HUES48 (cell line): ENCODE measurements around the gene GRK6.

ENCODE experiments used
- H3K27ac ChIP-seq: one replicate; pipeline ENCODE4 v1.7.0; 2013; ENCODE audit warnings: low read depth, low read length, inconsistent platforms
- H3K27me3 ChIP-seq: 2 replicates; pipeline ENCODE4 v1.6.1; 2013; ENCODE audit warnings: mild to moderate bottlenecking, low read length; ENCODE audit not compliant: control insufficient read depth, insufficient read depth
- H3K36me3 ChIP-seq: 2 replicates; pipeline ENCODE4 v1.6.1; 2013; ENCODE audit warnings: low read length; ENCODE audit not compliant: control insufficient read depth, insufficient read depth
- H3K4me1 ChIP-seq: 2 replicates; pipeline ENCODE4 v1.6.1; 2013; ENCODE audit warnings: mild to moderate bottlenecking, low read length; ENCODE audit not compliant: control insufficient read depth, insufficient read depth
- H3K4me3 ChIP-seq: 2 replicates; pipeline ENCODE4 v1.5.1; 2013; ENCODE audit warnings: mild to moderate bottlenecking, low read depth, low read length
- H3K9ac ChIP-seq: 2 replicates; pipeline ENCODE4 v1.6.1; 2013; ENCODE audit warnings: mild to moderate bottlenecking, low read depth, low read length, moderate library complexity
- H3K9me3 ChIP-seq: 2 replicates; pipeline ENCODE4 v1.6.1; 2013; ENCODE audit warnings: low read length; ENCODE audit not compliant: control insufficient read depth, insufficient read depth

The GRK6 gene

GRCh38 chr5:177468685-177469628, 42.5 kb downstream of the GRK6 start:
- Histone ChIP-seq H3K27ac (peak overlapping the region; percentile 79), H3K4me3 (no peak overlapping the region), H3K9ac (no peak overlapping the region), H3K27me3 (no peaks in the 10 kb centered on the region), H3K9me3 (no peaks in the 10 kb centered on the region), H3K4me1 (peaks cover 30% of the 10 kb centered on the region), H3K36me3 (peaks cover 66% of the 10 kb centered on the region)

- Histone ChIP-seq H3K4me3 (no peak overlapping the region), H3K4me1 (peaks cover 38% of the 10 kb centered on the region), H3K27me3 (no peaks in the 10 kb centered on the region), H3K27ac (peak overlapping the region; percentile 79), H3K9me3 (no peaks in the 10 kb centered on the region), H3K9ac (no peak overlapping the region), H3K36me3 (peaks cover 66% of the 10 kb centered on the region)
Measured at GRCh38 chr5:177469750-177470525, 43.5 kb downstream of the GRK6 start.

GRCh38 chr5:177470759-177471536, 44.5 kb downstream of the GRK6 start:
- H3K9me3 ChIP-seq: no peaks in the 10 kb centered on the region
- no peaks in the 10 kb centered on the region for H3K27me3 ChIP-seq
- peak overlapping the region; percentile 96; the same call in 1 of the 2 replicates for H3K4me3 ChIP-seq
- H3K9ac ChIP-seq: no peak overlapping the region
- peaks cover 43% of the 10 kb centered on the region for H3K4me1 ChIP-seq
- H3K36me3 ChIP-seq: peaks cover 56% of the 10 kb centered on the region
- H3K27ac ChIP-seq: peak overlapping the region; percentile 16

GRCh38 chr5:177471610-177472356, 45.3 kb downstream of the GRK6 start:
- Histone ChIP-seq H3K4me1 (peaks cover 47% of the 10 kb centered on the region), H3K9me3 (no peaks in the 10 kb centered on the region), H3K36me3 (peaks cover 48% of the 10 kb centered on the region), H3K4me3 (peak overlapping the region; percentile 96), H3K9ac (peak overlapping the region; percentile 96), H3K27ac (peak overlapping the region; percentile 94), H3K27me3 (no peaks in the 10 kb centered on the region)

- Histone ChIP-seq H3K27ac (peak overlapping the region; percentile 94), H3K4me1 (peaks cover 48% of the 10 kb centered on the region), H3K36me3 (peaks cover 38% of the 10 kb centered on the region), H3K27me3 (no peaks in the 10 kb centered on the region), H3K9ac (peak overlapping the region; percentile 96), H3K4me3 (peak overlapping the region; percentile 96), H3K9me3 (no peaks in the 10 kb centered on the region)
Measured at GRCh38 chr5:177472460-177473442, 46.3 kb downstream of the GRK6 start.

DNA sequence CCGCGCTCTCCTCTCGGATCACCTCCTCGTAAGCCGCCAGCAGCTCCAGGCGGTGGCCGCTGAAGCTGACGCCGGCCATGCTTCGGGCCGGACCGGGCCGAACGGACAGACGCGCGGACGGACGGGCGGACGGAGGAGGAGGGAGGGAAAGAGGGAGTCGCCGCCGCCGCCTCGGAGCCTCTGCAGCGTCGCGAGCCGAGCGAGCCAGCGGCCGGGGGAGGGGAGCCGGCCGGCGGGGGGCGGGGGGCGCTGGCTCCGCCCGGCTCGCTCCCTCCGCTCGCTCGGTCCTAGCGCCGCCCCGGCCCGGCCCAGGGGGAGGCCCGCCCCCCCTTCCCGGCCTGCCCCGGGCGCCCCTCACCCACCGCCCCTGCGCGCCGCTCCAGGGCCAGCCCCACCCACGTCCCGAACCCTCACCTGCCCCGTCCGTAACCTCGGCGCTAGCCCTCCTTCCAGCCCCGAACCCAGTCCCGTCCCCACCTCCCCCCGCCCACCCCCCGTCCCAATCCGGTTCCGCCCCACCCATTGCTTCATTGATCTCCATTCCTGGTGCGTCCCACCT, 47.0 kb downstream of the GRK6 start, which contains the start of gene DBN1:
DBN1 (minus strand) TSS at position 192 of the 559 bp plus-strand sequence; CDS start at position 79, 113 bp downstream.
- peak within 1 kb of the TSS; percentile 94 for H3K27ac ChIP-seq

DNA sequence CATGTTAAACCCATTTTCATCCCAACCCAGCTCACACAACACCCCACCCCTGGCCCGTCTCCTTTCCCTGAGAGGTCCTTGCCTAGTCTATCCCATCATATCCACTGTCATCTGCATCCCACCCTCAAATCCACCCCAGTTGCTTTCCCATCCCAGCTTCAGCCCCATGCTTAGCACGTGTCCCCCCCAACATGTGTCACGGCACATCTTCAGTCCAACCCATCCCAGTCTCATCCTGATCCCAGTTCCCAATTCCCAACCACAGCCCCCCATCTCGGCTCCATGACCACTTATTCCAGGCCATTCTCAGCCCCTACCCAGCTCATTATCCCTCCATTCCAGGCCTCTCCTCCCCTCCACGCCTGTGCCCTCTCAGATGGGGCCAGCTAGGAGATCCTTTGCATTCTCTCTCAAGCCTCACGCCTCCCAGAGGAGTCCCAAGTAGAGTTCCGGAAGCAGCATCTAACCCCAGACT, 47.6 kb downstream of the GRK6 start:
- Histone ChIP-seq H3K27me3 (no peaks in the 10 kb centered on the region), H3K4me3 (peak overlapping the region; percentile 45), H3K27ac (no peak overlapping the region), H3K36me3 (peaks cover 26% of the 10 kb centered on the region), H3K4me1 (peaks cover 48% of the 10 kb centered on the region), H3K9ac (peak overlapping the region; percentile 25; the same call in 1 of the 2 replicates), H3K9me3 (no peaks in the 10 kb centered on the region)

More for the DNA sequence above, 47.0 kb downstream of the GRK6 start, which contains the start of gene DBN1:
- Histone ChIP-seq H3K9me3 (no peaks in the 10 kb centered on the region), H3K4me3 (peak within 1 kb of the TSS; percentile 96), H3K4me1 (peaks cover 48% of the 10 kb centered on the region), H3K36me3 (peaks cover 31% of the 10 kb centered on the region), H3K27me3 (no peaks in the 10 kb centered on the region), H3K9ac (peak within 1 kb of the TSS; percentile 96)

- Histone ChIP-seq H3K27ac (no peak overlapping the region), H3K9ac (no peak overlapping the region), H3K4me3 (no peak overlapping the region), H3K36me3 (peaks cover 23% of the 10 kb centered on the region), H3K27me3 (no peaks in the 10 kb centered on the region), H3K4me1 (peaks cover 42% of the 10 kb centered on the region), H3K9me3 (no peaks in the 10 kb centered on the region)
Measured at GRCh38 chr5:177474846-177475562, 48.5 kb downstream of the GRK6 start.
